Endodermal cell (in vitro differentiated cells): ENCODE data around the gene DENND1C. TPM values are rescaled to one million over a fixed set of nuclear protein-coding genes. Genes with fewer than 3 reads are reported as not detected.
A peak's percentile ranks its signal among the peaks of the same experiment; 100 is the strongest.

Source experiments
- DNase-seq: peaks from one replicate; pipeline ENCODE4 v3.0.0-alpha.2; 2017
- H3K27ac ChIP-seq: 2 replicates; pipeline ENCODE4 v1.5.1; 2013; ENCODE audit warnings: mild to moderate bottlenecking, low read depth, low read length, moderate library complexity
- H3K27me3 ChIP-seq: 2 replicates; pipeline ENCODE4 v1.6.1; 2013; ENCODE audit warnings: mild to moderate bottlenecking, low read length, moderate library complexity; ENCODE audit not compliant: insufficient read depth, control insufficient read depth, poor library complexity, severe bottlenecking
- H3K36me3 ChIP-seq: 2 replicates; pipeline ENCODE4 v1.7.0; 2013; ENCODE audit warnings: mild to moderate bottlenecking, low read length, moderate library complexity; ENCODE audit not compliant: control insufficient read depth, insufficient read depth
- H3K4me1 ChIP-seq: one replicate; pipeline ENCODE4 v1.7.0; 2013; ENCODE audit warnings: low read length; ENCODE audit not compliant: control insufficient read depth, insufficient read depth
- H3K4me3 ChIP-seq: 2 replicates; pipeline ENCODE4 v1.5.1; 2013; ENCODE audit warnings: mild to moderate bottlenecking, low read length, moderate library complexity
- H3K9ac ChIP-seq: 2 replicates; pipeline ENCODE4 v1.6.1; 2013; ENCODE audit warnings: mild to moderate bottlenecking, low read length, moderate library complexity; ENCODE audit not compliant: poor library complexity, severe bottlenecking; ENCODE audit errors: extremely low read depth
- H3K9me3 ChIP-seq: 2 replicates; pipeline ENCODE4 v1.6.1; 2013; ENCODE audit warnings: mild to moderate bottlenecking, low read length, moderate library complexity; ENCODE audit not compliant: control insufficient read depth
- H3K27ac Mint-ChIP-seq: 2 replicates; pipeline ENCODE4 v1.8.0; 2020; ENCODE audit warnings: mixed read lengths
- H3K27me3 Mint-ChIP-seq: 2 replicates; pipeline ENCODE4 v1.8.0; 2021; ENCODE audit warnings: mild to moderate bottlenecking, mixed read lengths; ENCODE audit not compliant: insufficient read depth
- H3K36me3 Mint-ChIP-seq: 2 replicates; pipeline ENCODE4 v1.8.0; 2020; ENCODE audit warnings: low read depth, mixed read lengths
- H3K4me1 Mint-ChIP-seq: 2 replicates; pipeline ENCODE4 v1.8.0; 2020; ENCODE audit warnings: mixed read lengths
- H3K4me3 Mint-ChIP-seq: 2 replicates; pipeline ENCODE4 v1.8.0; 2020; ENCODE audit warnings: mild to moderate bottlenecking, moderate library complexity, mixed read lengths
- H3K9me3 Mint-ChIP-seq: 2 replicates; pipeline ENCODE4 v1.8.0; 2020; ENCODE audit warnings: mild to moderate bottlenecking, mixed read lengths
- CTCF ChIP-seq: fragments of 200-600 bp; sonication (generic); conservative IDR thresholded peaks from 2 replicates; pipeline ENCODE4 v1.5.0; 2021; ENCODE audit warnings: antibody characterized with exemption, mild to moderate bottlenecking
- WGBS, 2 experiments: methylation state at CpG; one replicate each; pipeline versions ENCODE4 v1.1.5 to v1.1.7; 2013; ENCODE audit warnings: missing lambda C conversion rate in 2 of 2, mixed read lengths in 1 of 2; ENCODE audit not compliant: insufficient coverage in 1 of 2, insufficient read length in 1 of 2; 5-methylcytosine and 5-hydroxymethylcytosine counted together
- total RNA-seq, 2 donors: library from RNA; stranded (reverse); fragmentation: NEBNext Ultra II Directional in 1 of 2; extraction: Animal tissue kit (Norgen Biotek cat#: 25700) in 1 of 2; gene quantifications; 2 replicates in 1 of 2; 3 replicates in 1 of 2; pipeline ENCODE4 v1.2.1, GENCODE V29; 2021

The DENND1C gene
- total RNA-seq, 2 donors from 2014 or later = 1.7 to 2.1 TPM

- DNase-seq = no peak
- Histone ChIP-seq H3K36me3 (peaks cover 10% of the 10 kb centered on the region), H3K9me3 (no peaks in the 10 kb centered on the region), H3K4me1 (peaks cover 6% of the 10 kb centered on the region), H3K9ac (no peak overlapping the region), H3K27ac (no peak overlapping the region), H3K4me3 (no peak overlapping the region), H3K27me3 (peaks cover 11% of the 10 kb centered on the region)
- Mint-ChIP-seq H3K27me3 (peaks cover 10% of the 10 kb centered on the region), H3K9me3 (no peaks in the 10 kb centered on the region), H3K36me3 (peaks cover 43% of the 10 kb centered on the region), H3K27ac (no peak overlapping the region), H3K4me3 (no peak overlapping the region), H3K4me1 (peaks cover 32% of the 10 kb centered on the region)
- WGBS, 2 experiments = 90 to 91% methylated on average over 3 to 8 of the region's 8 CpGs
- no peak for TF ChIP-seq CTCF
Measured at GRCh38 chr19:6467384-6467783, 14.2 kb downstream of the DENND1C start.

- no peak overlapping the region for H3K4me3 Mint-ChIP-seq
- DNase-seq = no peak
- 93 to 95% methylated on average over 16 to 21 of the region's 21 CpGs for WGBS, 2 experiments
Measured at GRCh38 chr19:6466526-6467248, 14.9 kb downstream of the DENND1C start.

GRCh38 chr19:6465663-6466062 is 15.9 kb downstream of the DENND1C start:
- H3K27ac Mint-ChIP-seq = no peak overlapping the region
- H3K27me3 Mint-ChIP-seq = peaks cover 15% of the 10 kb centered on the region
- no peaks in the 10 kb centered on the region for H3K9me3 Mint-ChIP-seq

More at GRCh38 chr19:6466526-6467248, 14.9 kb downstream of the DENND1C start:
- no peak for TF ChIP-seq CTCF
- Mint-ChIP-seq H3K27me3 (peaks cover 15% of the 10 kb centered on the region), H3K36me3 (peaks cover 43% of the 10 kb centered on the region), H3K27ac (no peak overlapping the region), H3K9me3 (no peaks in the 10 kb centered on the region), H3K4me1 (peaks cover 32% of the 10 kb centered on the region)
- H3K27me3 ChIP-seq = peaks cover 15% of the 10 kb centered on the region
- peaks cover 6% of the 10 kb centered on the region for H3K4me1 ChIP-seq
- H3K27ac ChIP-seq = no peak overlapping the region
- H3K4me3 ChIP-seq = no peak overlapping the region
- no peak overlapping the region for H3K9ac ChIP-seq
- peaks cover 10% of the 10 kb centered on the region for H3K36me3 ChIP-seq
- no peaks in the 10 kb centered on the region for H3K9me3 ChIP-seq

More at GRCh38 chr19:6465663-6466062, 15.9 kb downstream of the DENND1C start:
- Histone ChIP-seq H3K27me3 (peaks cover 15% of the 10 kb centered on the region), H3K36me3 (peaks cover 10% of the 10 kb centered on the region), H3K9me3 (no peaks in the 10 kb centered on the region), H3K27ac (no peak overlapping the region), H3K9ac (no peak overlapping the region), H3K4me3 (no peak overlapping the region), H3K4me1 (peaks cover 6% of the 10 kb centered on the region)
- WGBS, 2 experiments = 91 to 95% methylated on average over 8 of the region's 8 CpGs
- Mint-ChIP-seq H3K36me3 (peaks cover 43% of the 10 kb centered on the region), H3K4me3 (peak overlapping the region; percentile 81), H3K4me1 (peaks cover 28% of the 10 kb centered on the region)
- no peak for DNase-seq
- TF ChIP-seq CTCF = no peak
